ENCODE data around the gene C1QTNF3.

GRCh38 chr5:33976307-33976706, 66.7 kb downstream of the C1QTNF3 start:
- TF ChIP-seq CTCF (IDR thresholded peaks at IDR 0.05): no peak
- TF ChIP-seq POLR2A (IDR thresholded peaks at IDR 0.05): no peak

Data from tibial nerve (tissue), 3 donors.